Panc1 (cell line): ENCODE data around the gene PTTG1IP2. TPM values are rescaled to one million over a fixed set of nuclear protein-coding genes. Genes with fewer than 3 reads are reported as not detected.

ENCODE experiments used
- ATAC-seq: fragments of 200-7000 bp; cut with Tn5 transposase; 2 replicates; pipeline ENCODE4 v1.9.1; 2020; ENCODE audit warnings: mild to moderate bottlenecking, moderate library complexity
- BruUV-seq: library from RNA; stranded (reverse); fragments of 400-500 nt; replicated peaks from 2 replicates; lab custom pipeline; 2021; lab: Mats Ljungman, UMichigan
- CTCF ChIA-PET: fragments of 300-600 bp; sonication (Branson Sonifier 250); formaldehyde crosslinking; loops from one replicate; lab custom pipeline; 2022; ENCODE audit warnings: antibody characterized with exemption; lab: Charles Lee
- POLR2A ChIA-PET: fragments of 300-600 bp; sonication (Branson Sonifier 250); formaldehyde crosslinking; loops from one replicate; lab custom pipeline; 2022; ENCODE audit warnings: antibody characterized with exemption; lab: Charles Lee
- DNase-seq: peaks from one replicate; pipeline ENCODE4 v3.0.0-alpha.2; 2010; ENCODE audit warnings: low read depth, low spot score
- H3K27ac ChIP-seq: 2 replicates; pipeline ENCODE4 v1.5.1; 2011; ENCODE audit warnings: mild to moderate bottlenecking, low read length, inconsistent platforms
- H3K27me3 ChIP-seq: fragments of 200-500 bp; sonication (Bioruptor generic); 2 replicates; pipeline ENCODE4 v1.6.0; 2014; ENCODE audit warnings: low read length, inconsistent platforms; ENCODE audit not compliant: control insufficient read depth, insufficient read depth
- H3K36me3 ChIP-seq: fragments of 200-500 bp; sonication (Bioruptor generic); 2 replicates; pipeline ENCODE4 v1.5.1; 2014; ENCODE audit warnings: inconsistent platforms, mild to moderate bottlenecking, low read length, moderate library complexity; ENCODE audit not compliant: control insufficient read depth, insufficient read depth
- H3K4me1 ChIP-seq: 2 replicates; pipeline ENCODE4 v1.5.1; 2011; ENCODE audit warnings: inconsistent platforms, mild to moderate bottlenecking, low read length, moderate library complexity; ENCODE audit not compliant: control insufficient read depth, insufficient read depth
- H3K4me3 ChIP-seq, 2 experiments: 2 replicates each; pipeline ENCODE4 v1.5.1; 2011 to 2012; ENCODE audit warnings: low read depth in 2 of 2, low read length in 2 of 2, mild to moderate bottlenecking in 2 of 2, inconsistent platforms in 1 of 2, moderate library complexity in 1 of 2
- H3K9me3 ChIP-seq: fragments of 200-500 bp; sonication (Bioruptor generic); 2 replicates; pipeline ENCODE4 v1.5.1; 2014; ENCODE audit warnings: low read depth, mild to moderate bottlenecking, inconsistent platforms, low read length, moderate library complexity; ENCODE audit not compliant: control insufficient read depth, insufficient read depth
- CTCF ChIP-seq: fragments of 450-650 bp; IDR thresholded peaks from 2 replicates; pipeline ENCODE4 v1.5.1; 2017; ENCODE audit warnings: mild to moderate bottlenecking
- POLR2AphosphoS5 ChIP-seq: IDR thresholded peaks from 2 replicates; pipeline ENCODE4 v1.6.1; 2012; ENCODE audit warnings: mild to moderate bottlenecking, low read depth, low read length, moderate library complexity
- SIN3A ChIP-seq: IDR thresholded peaks from 2 replicates; pipeline ENCODE4 v1.6.1; 2012; ENCODE audit warnings: low read depth, mild to moderate bottlenecking, low read length, moderate library complexity, borderline replicate concordance; ENCODE audit not compliant: insufficient read depth
- TCF7L2 ChIP-seq: IDR thresholded peaks from 2 replicates; pipeline ENCODE4 v1.6.1; 2011; ENCODE audit warnings: mild to moderate bottlenecking, low read depth, low read length, inconsistent platforms
- in situ Hi-C: cut with HindIII; loops from 2 replicates; pipeline ENCODE4 v1.10.0; 2016; ENCODE audit warnings: low sequenced_read_pairs, low pct_unique_long_range_greater_than_20kb
- intact Hi-C: fragments of 100-400 bp; cut with micrococcal nuclease; formaldehyde crosslinking; loops from one replicate; pipeline ENCODE4 v1.10.0; 2022; ENCODE audit not compliant: unreplicated experiment
- total RNA-seq: library from RNA; stranded (reverse); gene quantifications from one replicate; pipeline ENCODE4 v1.2.1, GENCODE V29; 2021; ENCODE audit not compliant: unreplicated experiment
- TF ChIP-seq, protein P1 (sequence below), 2 experiments: IDR thresholded peaks; 2 replicates each; pipeline ENCODE4 v1.6.1; 2011 to 2012; ENCODE audit warnings: low read depth in 2 of 2, control low read depth in 1 of 2, low read length in 1 of 2, mild to moderate bottlenecking in 1 of 2, moderate library complexity in 1 of 2; ENCODE audit not compliant: insufficient read depth in 1 of 2

PTTG1IP2 gene
- total RNA-seq, 1 experiment from 2014 or later: not detected

DNA sequence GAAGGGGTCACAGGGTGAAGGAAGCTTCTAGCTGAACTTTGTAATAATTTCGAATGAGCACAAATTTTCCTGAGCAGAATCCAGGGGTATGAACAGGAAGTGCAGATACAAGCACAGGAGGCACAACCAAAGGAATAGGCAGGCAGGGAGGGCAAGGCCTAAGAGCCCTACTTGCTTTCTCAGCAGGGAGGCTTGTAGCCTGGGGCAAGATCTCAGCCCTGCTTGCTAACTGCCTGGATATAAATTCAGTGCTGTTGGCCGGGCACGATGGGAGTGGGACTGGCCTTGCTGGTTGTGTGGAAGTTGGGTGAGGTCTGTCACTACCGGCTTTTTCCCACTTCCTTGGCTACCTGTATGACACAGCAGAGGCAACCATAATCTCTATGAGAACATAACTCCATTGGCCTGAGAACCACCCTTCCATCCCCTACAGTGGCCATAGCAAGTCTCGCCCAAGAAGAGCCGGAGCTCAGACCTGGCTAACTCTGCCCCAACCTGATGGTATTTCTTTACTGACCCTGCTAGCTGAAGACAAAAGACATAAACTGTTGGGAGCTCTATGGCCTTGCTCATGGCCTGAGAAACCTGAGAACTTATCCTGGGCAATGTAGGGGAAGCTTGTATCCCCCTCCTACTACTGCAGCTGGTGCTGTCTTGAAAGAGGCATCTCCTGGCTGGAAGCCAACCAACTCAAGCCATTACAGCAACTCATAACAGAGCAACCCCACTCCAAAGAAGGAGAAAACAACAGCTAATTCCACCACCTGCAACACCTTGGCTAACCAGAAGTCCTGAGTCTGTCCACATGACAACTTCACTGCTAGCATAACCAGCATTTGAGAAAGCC is 38.6 kb upstream of the PTTG1IP2 start:
- POLR2A ChIA-PET: no interaction called here

DNA sequence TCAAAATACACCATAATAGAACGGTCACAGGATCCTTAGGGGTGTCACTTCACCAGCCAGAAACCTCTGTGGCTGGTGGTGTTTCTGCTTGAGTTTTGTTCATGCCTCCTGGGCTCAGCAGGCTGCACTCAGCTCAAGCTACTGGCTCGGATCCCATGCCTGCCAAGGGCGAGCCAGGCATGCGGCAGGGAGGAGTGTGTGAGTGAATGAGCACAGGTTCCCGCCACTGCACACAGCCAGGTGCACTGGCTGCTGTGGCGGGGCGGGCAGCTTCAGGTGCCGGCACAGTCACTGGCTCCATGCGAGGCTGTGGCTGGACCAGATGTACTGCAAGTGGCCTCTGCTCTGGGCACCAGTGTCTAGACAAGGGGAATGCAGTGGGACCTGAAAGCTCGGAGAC is 36.7 kb upstream of the PTTG1IP2 start:
- ChIA-PET POLR2A (no interaction called here), CTCF (no interaction called here)
- no peaks in the 10 kb centered on the region for H3K4me1 ChIP-seq
- in situ Hi-C loops (no loop called here), intact Hi-C loops (no loop called here)
- no peak overlapping the region for H3K27ac ChIP-seq
- H3K4me3 ChIP-seq: no peak overlapping the region
- TF ChIP-seq TCF7L2 (no peak), CTCF (no peak), POLR2AphosphoS5 (no peak), SIN3A (no peak)
- TF ChIP-seq, protein P1, sequence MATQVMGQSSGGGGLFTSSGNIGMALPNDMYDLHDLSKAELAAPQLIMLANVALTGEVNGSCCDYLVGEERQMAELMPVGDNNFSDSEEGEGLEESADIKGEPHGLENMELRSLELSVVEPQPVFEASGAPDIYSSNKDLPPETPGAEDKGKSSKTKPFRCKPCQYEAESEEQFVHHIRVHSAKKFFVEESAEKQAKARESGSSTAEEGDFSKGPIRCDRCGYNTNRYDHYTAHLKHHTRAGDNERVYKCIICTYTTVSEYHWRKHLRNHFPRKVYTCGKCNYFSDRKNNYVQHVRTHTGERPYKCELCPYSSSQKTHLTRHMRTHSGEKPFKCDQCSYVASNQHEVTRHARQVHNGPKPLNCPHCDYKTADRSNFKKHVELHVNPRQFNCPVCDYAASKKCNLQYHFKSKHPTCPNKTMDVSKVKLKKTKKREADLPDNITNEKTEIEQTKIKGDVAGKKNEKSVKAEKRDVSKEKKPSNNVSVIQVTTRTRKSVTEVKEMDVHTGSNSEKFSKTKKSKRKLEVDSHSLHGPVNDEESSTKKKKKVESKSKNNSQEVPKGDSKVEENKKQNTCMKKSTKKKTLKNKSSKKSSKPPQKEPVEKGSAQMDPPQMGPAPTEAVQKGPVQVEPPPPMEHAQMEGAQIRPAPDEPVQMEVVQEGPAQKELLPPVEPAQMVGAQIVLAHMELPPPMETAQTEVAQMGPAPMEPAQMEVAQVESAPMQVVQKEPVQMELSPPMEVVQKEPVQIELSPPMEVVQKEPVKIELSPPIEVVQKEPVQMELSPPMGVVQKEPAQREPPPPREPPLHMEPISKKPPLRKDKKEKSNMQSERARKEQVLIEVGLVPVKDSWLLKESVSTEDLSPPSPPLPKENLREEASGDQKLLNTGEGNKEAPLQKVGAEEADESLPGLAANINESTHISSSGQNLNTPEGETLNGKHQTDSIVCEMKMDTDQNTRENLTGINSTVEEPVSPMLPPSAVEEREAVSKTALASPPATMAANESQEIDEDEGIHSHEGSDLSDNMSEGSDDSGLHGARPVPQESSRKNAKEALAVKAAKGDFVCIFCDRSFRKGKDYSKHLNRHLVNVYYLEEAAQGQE (IDR thresholded peaks at IDR 0.05; ENCODE audit: insufficient read depth in 1 of 2, low read depth in 2 of 2, low read length in 1 of 2): no peak
- no TSS peak for BruUV-seq
- no peaks in the 10 kb centered on the region for H3K9me3 ChIP-seq
- no peak for DNase-seq
- no peak for ATAC-seq
- no peaks in the 10 kb centered on the region for H3K36me3 ChIP-seq
- H3K27me3 ChIP-seq: no peaks in the 10 kb centered on the region

More for the DNA sequence above, 38.6 kb upstream of the PTTG1IP2 start:
- in situ Hi-C loops: no loop called here
- no peaks in the 10 kb centered on the region for H3K27me3 ChIP-seq
- no peaks in the 10 kb centered on the region for H3K36me3 ChIP-seq
- H3K27ac ChIP-seq: no peak overlapping the region
- BruUV-seq: no TSS peak
- CTCF ChIA-PET: no interaction called here
- TF ChIP-seq TCF7L2: no peak
- no peak for TF ChIP-seq CTCF
- no peak for TF ChIP-seq POLR2AphosphoS5
- TF ChIP-seq SIN3A: no peak
- TF ChIP-seq, protein P1 (IDR thresholded peaks at IDR 0.05; ENCODE audit: insufficient read depth in 1 of 2, low read depth in 2 of 2, low read length in 1 of 2): no peak
- H3K9me3 ChIP-seq: no peaks in the 10 kb centered on the region
- DNase-seq (no peak), ATAC-seq (no peak)
- no peaks in the 10 kb centered on the region for H3K4me1 ChIP-seq
- intact Hi-C loops: no loop called here
- H3K4me3 ChIP-seq: no peak overlapping the region
